Measurements from ENCODE around the gene SPDEF. TPM values are rescaled to one million over a fixed set of nuclear protein-coding genes. Genes with fewer than 3 reads are reported as not detected.

SPDEF gene
- total RNA-seq, 1 donor from 2014 or later = not detected

GRCh38 chr6:34570066-34570833 is 14.1 kb upstream of the SPDEF start:
- DNase-seq = no peak
- H3K9me3 Mint-ChIP-seq (ENCODE audit: unreplicated experiment) = peaks cover 6% of the 10 kb centered on the region
- no peak overlapping the region for H3K4me3 Mint-ChIP-seq (ENCODE audit: unreplicated experiment)
- TF ChIP-seq CTCF (IDR thresholded peaks at IDR 0.05; ENCODE audit: partially characterized antibody, unreplicated experiment) = no peak
- H3K27ac Mint-ChIP-seq (ENCODE audit: unreplicated experiment) = no peak overlapping the region
- peaks cover 10% of the 10 kb centered on the region for H3K27me3 Mint-ChIP-seq (ENCODE audit: unreplicated experiment)
- H3K4me1 Mint-ChIP-seq (ENCODE audit: low read depth, unreplicated experiment) = peaks cover 5% of the 10 kb centered on the region
- no peaks in the 10 kb centered on the region for H3K36me3 Mint-ChIP-seq (ENCODE audit: unreplicated experiment)

GRCh38 chr6:34569361-34569973 is 13.3 kb upstream of the SPDEF start:
- Mint-ChIP-seq H3K36me3 (ENCODE audit: unreplicated experiment) (no peaks in the 10 kb centered on the region), H3K4me3 (ENCODE audit: unreplicated experiment) (no peak overlapping the region), H3K4me1 (ENCODE audit: low read depth, unreplicated experiment) (peaks cover 5% of the 10 kb centered on the region), H3K27me3 (ENCODE audit: unreplicated experiment) (peaks cover 10% of the 10 kb centered on the region), H3K27ac (ENCODE audit: unreplicated experiment) (no peak overlapping the region), H3K9me3 (ENCODE audit: unreplicated experiment) (peaks cover 6% of the 10 kb centered on the region)
- no peak for TF ChIP-seq CTCF (IDR thresholded peaks at IDR 0.05; ENCODE audit: partially characterized antibody, unreplicated experiment)
- no peak for DNase-seq

- Mint-ChIP-seq H3K27me3 (ENCODE audit: unreplicated experiment) (peaks cover 12% of the 10 kb centered on the region), H3K27ac (ENCODE audit: unreplicated experiment) (no peak overlapping the region), H3K4me3 (ENCODE audit: unreplicated experiment) (no peak overlapping the region)
Observed at GRCh38 chr6:34568341-34569201, 12.4 kb upstream of the SPDEF start.

GRCh38 chr6:34566830-34567546 is 10.9 kb upstream of the SPDEF start:
- H3K4me3 Mint-ChIP-seq (ENCODE audit: unreplicated experiment) = no peak overlapping the region
- peaks cover 13% of the 10 kb centered on the region for H3K27me3 Mint-ChIP-seq (ENCODE audit: unreplicated experiment)
- H3K27ac Mint-ChIP-seq (ENCODE audit: unreplicated experiment) = no peak overlapping the region
- no peak for TF ChIP-seq CTCF (IDR thresholded peaks at IDR 0.05; ENCODE audit: partially characterized antibody, unreplicated experiment)
- H3K9me3 Mint-ChIP-seq (ENCODE audit: unreplicated experiment) = peaks cover 4% of the 10 kb centered on the region
- DNase-seq = no peak
- H3K4me1 Mint-ChIP-seq (ENCODE audit: low read depth, unreplicated experiment) = peaks cover 5% of the 10 kb centered on the region
- H3K36me3 Mint-ChIP-seq (ENCODE audit: unreplicated experiment) = no peaks in the 10 kb centered on the region

More at GRCh38 chr6:34568341-34569201, 12.4 kb upstream of the SPDEF start:
- TF ChIP-seq CTCF (IDR thresholded peaks at IDR 0.05; ENCODE audit: partially characterized antibody, unreplicated experiment) = no peak
- Mint-ChIP-seq H3K9me3 (ENCODE audit: unreplicated experiment) (peaks cover 6% of the 10 kb centered on the region), H3K4me1 (ENCODE audit: low read depth, unreplicated experiment) (peaks cover 5% of the 10 kb centered on the region), H3K36me3 (ENCODE audit: unreplicated experiment) (no peaks in the 10 kb centered on the region)
- DNase-seq = no peak
